GM12872 (cell line): ENCODE data around the gene RBM7.

Experiments used
- CTCF ChIP-seq: IDR thresholded peaks from 3 replicates; pipeline ENCODE4 v1.5.1; 2011; ENCODE audit warnings: low read depth, mild to moderate bottlenecking, low read length, moderate library complexity; ENCODE audit not compliant: insufficient read depth

Gene RBM7

GRCh38 chr11:114382509-114382908, 18.0 kb upstream of the RBM7 start:
- TF ChIP-seq CTCF = no peak

- TF ChIP-seq CTCF = no peak
Observed at GRCh38 chr11:114384487-114384886, 16.0 kb upstream of the RBM7 start.

GRCh38 chr11:114386131-114386530, 14.3 kb upstream of the RBM7 start:
- no peak for TF ChIP-seq CTCF

- no peak for TF ChIP-seq CTCF
Observed at GRCh38 chr11:114386545-114386944, 13.9 kb upstream of the RBM7 start.

GRCh38 chr11:114392735-114393667, 7.5 kb upstream of the RBM7 start:
- TF ChIP-seq CTCF = no peak

- peak; percentile 35; the same call in 2 of the 3 replicates for TF ChIP-seq CTCF
Observed at GRCh38 chr11:114395736-114396135, 4.7 kb upstream of the RBM7 start.

- no peak for TF ChIP-seq CTCF
Observed at GRCh38 chr11:114396916-114397315, 3.5 kb upstream of the RBM7 start.
